ENCODE data around the gene LASP1NB.

The LASP1NB gene

GRCh38 chr17:38925263-38925995 lies at the start of gene LASP1NB:
Gene LASP1NB (plus strand): TSS chr17:38925614.
- Histone ChIP-seq H3K4me3 (no peak within 1 kb of the TSS), H3K9ac (ENCODE audit: insufficient read length) (no peak within 1 kb of the TSS), H3K9me3 (ENCODE audit: low read depth, low read length) (no peaks in the 10 kb centered on the region), H3K27ac (no peak within 1 kb of the TSS), H3K36me3 (ENCODE audit: insufficient read depth, low read length) (no peaks in the 10 kb centered on the region)
- no peak for TF ChIP-seq EZH2 (IDR thresholded peaks at IDR 0.05)
- TF ChIP-seq POLR2AphosphoS5 (IDR thresholded peaks at IDR 0.05; ENCODE audit: borderline replicate concordance, low read depth, low read length), result no peak
- no peak for TF ChIP-seq FOXP2 (optimal IDR thresholded peaks at IDR 0.05; ENCODE audit: control extremely low read depth, extremely low read length, insufficient read depth)
- no peak for DNase-seq (ENCODE audit: low read depth, low spot score)

- Histone ChIP-seq H3K9ac (ENCODE audit: insufficient read length) (no peak overlapping the region), H3K9me3 (ENCODE audit: low read depth, low read length) (no peaks in the 10 kb centered on the region), H3K36me3 (ENCODE audit: insufficient read depth, low read length) (peaks cover 25% of the 10 kb centered on the region; the same call in 1 of the 2 replicates), H3K4me3 (no peak overlapping the region), H3K27ac (peak overlapping the region; percentile 81)
- no peak for DNase-seq (ENCODE audit: low read depth, low spot score)
- TF ChIP-seq EZH2 (IDR thresholded peaks at IDR 0.05), result no peak
- TF ChIP-seq FOXP2 (optimal IDR thresholded peaks at IDR 0.05; ENCODE audit: control extremely low read depth, extremely low read length, insufficient read depth), result no peak
- TF ChIP-seq POLR2AphosphoS5 (IDR thresholded peaks at IDR 0.05; ENCODE audit: borderline replicate concordance, low read depth, low read length), result no peak
Measured at GRCh38 chr17:38877130-38877851, 48.1 kb upstream of the LASP1NB start.

- peaks cover 39% of the 10 kb centered on the region; the same call in 1 of the 2 replicates for H3K36me3 ChIP-seq (ENCODE audit: insufficient read depth, low read length)
- no peak for TF ChIP-seq POLR2AphosphoS5 (IDR thresholded peaks at IDR 0.05; ENCODE audit: borderline replicate concordance, low read depth, low read length)
- TF ChIP-seq EZH2 (IDR thresholded peaks at IDR 0.05), result no peak
- no peak for TF ChIP-seq FOXP2 (optimal IDR thresholded peaks at IDR 0.05; ENCODE audit: control extremely low read depth, extremely low read length, insufficient read depth)
- DNase-seq (ENCODE audit: low read depth, low spot score), result no peak
- H3K9ac ChIP-seq (ENCODE audit: insufficient read length), result peak overlapping the region; percentile 11
- peak overlapping the region; percentile 66 for H3K4me3 ChIP-seq
- H3K27ac ChIP-seq, result peak overlapping the region; percentile 90
- no peaks in the 10 kb centered on the region for H3K9me3 ChIP-seq (ENCODE audit: low read depth, low read length)
Measured at GRCh38 chr17:38879878-38880665, 45.3 kb upstream of the LASP1NB start.

- DNase-seq (ENCODE audit: low read depth, low spot score), result no peak
- Histone ChIP-seq H3K36me3 (ENCODE audit: insufficient read depth, low read length) (peaks cover 46% of the 10 kb centered on the region; the same call in 1 of the 2 replicates), H3K9ac (ENCODE audit: insufficient read length) (no peak overlapping the region), H3K27ac (peak overlapping the region; percentile 34), H3K9me3 (ENCODE audit: low read depth, low read length) (no peaks in the 10 kb centered on the region), H3K4me3 (peak overlapping the region; percentile 1; the same call in 1 of the 2 replicates)
- TF ChIP-seq EZH2 (IDR thresholded peaks at IDR 0.05), result no peak
- no peak for TF ChIP-seq FOXP2 (optimal IDR thresholded peaks at IDR 0.05; ENCODE audit: control extremely low read depth, extremely low read length, insufficient read depth)
- no peak for TF ChIP-seq POLR2AphosphoS5 (IDR thresholded peaks at IDR 0.05; ENCODE audit: borderline replicate concordance, low read depth, low read length)
Measured at GRCh38 chr17:38881600-38882191, 43.7 kb upstream of the LASP1NB start.

- TF ChIP-seq POLR2AphosphoS5 (IDR thresholded peaks at IDR 0.05; ENCODE audit: borderline replicate concordance, low read depth, low read length) (no peak), FOXP2 (optimal IDR thresholded peaks at IDR 0.05; ENCODE audit: control extremely low read depth, extremely low read length, insufficient read depth) (no peak)
- no peak for DNase-seq (ENCODE audit: low read depth, low spot score)
- Histone ChIP-seq H3K9ac (ENCODE audit: insufficient read length) (no peak overlapping the region), H3K36me3 (ENCODE audit: insufficient read depth, low read length) (peaks cover 51% of the 10 kb centered on the region; the same call in 1 of the 2 replicates), H3K27ac (no peak overlapping the region), H3K9me3 (ENCODE audit: low read depth, low read length) (no peaks in the 10 kb centered on the region), H3K4me3 (no peak overlapping the region)
Measured at GRCh38 chr17:38882870-38883269, 42.5 kb upstream of the LASP1NB start.

GRCh38 chr17:38883592-38884526 lies 41.6 kb upstream of the LASP1NB start:
- Histone ChIP-seq H3K27ac (0 out of 2 replicates have a peak overlapping the region, but pooled peaks have one; percentile 10), H3K4me3 (no peak overlapping the region), H3K9ac (ENCODE audit: insufficient read length) (no peak overlapping the region), H3K9me3 (ENCODE audit: low read depth, low read length) (no peaks in the 10 kb centered on the region), H3K36me3 (ENCODE audit: insufficient read depth, low read length) (peaks cover 42% of the 10 kb centered on the region; the same call in 1 of the 2 replicates)
- no peak for DNase-seq (ENCODE audit: low read depth, low spot score)
- TF ChIP-seq FOXP2 (optimal IDR thresholded peaks at IDR 0.05; ENCODE audit: control extremely low read depth, extremely low read length, insufficient read depth) (no peak), POLR2AphosphoS5 (IDR thresholded peaks at IDR 0.05; ENCODE audit: borderline replicate concordance, low read depth, low read length) (no peak), EZH2 (IDR thresholded peaks at IDR 0.05) (no peak)
